Endothelial cell (in vitro differentiated cells): ENCODE data around the gene PNMA5. TPM values are rescaled to one million over a fixed set of nuclear protein-coding genes. Genes with fewer than 3 reads are reported as not detected.

Experiments
- DNase-seq: peaks from one replicate; pipeline ENCODE4 v3.0.0; 2021; ENCODE audit warnings: low spot score
- H3K27ac Mint-ChIP-seq: one replicate; pipeline ENCODE4 v1.8.0; 2021; ENCODE audit warnings: mixed read lengths, inconsistent platforms; ENCODE audit not compliant: unreplicated experiment
- H3K27me3 Mint-ChIP-seq: one replicate; pipeline ENCODE4 v1.8.0; 2021; ENCODE audit warnings: mild to moderate bottlenecking, moderate library complexity, mixed read lengths, inconsistent platforms; ENCODE audit not compliant: unreplicated experiment
- H3K36me3 Mint-ChIP-seq: one replicate; pipeline ENCODE4 v1.8.0; 2021; ENCODE audit warnings: mild to moderate bottlenecking, low read depth, mixed read lengths, inconsistent platforms; ENCODE audit not compliant: unreplicated experiment
- H3K4me1 Mint-ChIP-seq: one replicate; pipeline ENCODE4 v1.8.0; 2021; ENCODE audit warnings: mild to moderate bottlenecking, mixed read lengths, inconsistent platforms; ENCODE audit not compliant: unreplicated experiment
- H3K4me3 Mint-ChIP-seq: one replicate; pipeline ENCODE4 v1.8.0; 2021; ENCODE audit warnings: mild to moderate bottlenecking, mixed read lengths, inconsistent platforms; ENCODE audit not compliant: unreplicated experiment
- H3K9me3 Mint-ChIP-seq: one replicate; pipeline ENCODE4 v1.8.0; 2021; ENCODE audit warnings: mixed read lengths, inconsistent platforms; ENCODE audit not compliant: unreplicated experiment
- total RNA-seq: library from RNA; stranded (reverse); fragmentation: NEBNext Ultra II Directional; extraction: Animal tissue kit (Norgen Biotek cat#: 25700); gene quantifications from one replicate; pipeline ENCODE4 v1.2.1, GENCODE V29; 2021; ENCODE audit not compliant: unreplicated experiment
- TF ChIP-seq, protein P1 (sequence below): fragments of 200-600 bp; sonication (generic); IDR thresholded peaks from one replicate; pipeline ENCODE4 v1.5.0; 2021; ENCODE audit warnings: antibody characterized with exemption; ENCODE audit not compliant: unreplicated experiment

The PNMA5 gene
- total RNA-seq, 1 donor from 2014 or later, result not detected

DNA sequence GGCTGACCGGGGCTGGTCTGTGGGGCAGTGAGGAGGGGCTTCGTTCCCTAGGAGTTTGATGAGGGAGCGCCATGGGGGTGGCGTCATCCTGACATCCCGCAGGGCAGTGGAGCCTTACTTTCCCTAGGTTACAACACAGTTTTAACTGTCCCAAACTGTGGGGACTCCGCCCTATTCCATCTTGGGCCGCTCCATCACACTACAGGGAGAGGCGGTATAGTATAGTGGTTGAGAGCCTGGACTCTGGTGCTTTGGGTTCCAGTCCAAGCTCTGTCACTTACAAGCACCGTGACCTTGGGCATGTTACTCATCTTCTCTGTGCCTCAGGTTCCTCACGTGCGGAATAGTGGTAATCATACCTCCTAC is 51.9 kb downstream of the PNMA5 start:
- no peaks in the 10 kb centered on the region for H3K4me1 Mint-ChIP-seq
- H3K9me3 Mint-ChIP-seq, result no peaks in the 10 kb centered on the region
- no peak overlapping the region for H3K27ac Mint-ChIP-seq
- TF ChIP-seq, protein P1, sequence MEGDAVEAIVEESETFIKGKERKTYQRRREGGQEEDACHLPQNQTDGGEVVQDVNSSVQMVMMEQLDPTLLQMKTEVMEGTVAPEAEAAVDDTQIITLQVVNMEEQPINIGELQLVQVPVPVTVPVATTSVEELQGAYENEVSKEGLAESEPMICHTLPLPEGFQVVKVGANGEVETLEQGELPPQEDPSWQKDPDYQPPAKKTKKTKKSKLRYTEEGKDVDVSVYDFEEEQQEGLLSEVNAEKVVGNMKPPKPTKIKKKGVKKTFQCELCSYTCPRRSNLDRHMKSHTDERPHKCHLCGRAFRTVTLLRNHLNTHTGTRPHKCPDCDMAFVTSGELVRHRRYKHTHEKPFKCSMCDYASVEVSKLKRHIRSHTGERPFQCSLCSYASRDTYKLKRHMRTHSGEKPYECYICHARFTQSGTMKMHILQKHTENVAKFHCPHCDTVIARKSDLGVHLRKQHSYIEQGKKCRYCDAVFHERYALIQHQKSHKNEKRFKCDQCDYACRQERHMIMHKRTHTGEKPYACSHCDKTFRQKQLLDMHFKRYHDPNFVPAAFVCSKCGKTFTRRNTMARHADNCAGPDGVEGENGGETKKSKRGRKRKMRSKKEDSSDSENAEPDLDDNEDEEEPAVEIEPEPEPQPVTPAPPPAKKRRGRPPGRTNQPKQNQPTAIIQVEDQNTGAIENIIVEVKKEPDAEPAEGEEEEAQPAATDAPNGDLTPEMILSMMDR, result no peak
- DNase-seq, result no peak
- H3K27me3 Mint-ChIP-seq, result peaks cover 4% of the 10 kb centered on the region
- H3K4me3 Mint-ChIP-seq, result no peak overlapping the region
- peaks cover 4% of the 10 kb centered on the region for H3K36me3 Mint-ChIP-seq

- TF ChIP-seq, protein P1, result peak; percentile 79
- peak overlapping the region; percentile 90 for H3K4me3 Mint-ChIP-seq
- peaks cover 3% of the 10 kb centered on the region for H3K27me3 Mint-ChIP-seq
- H3K27ac Mint-ChIP-seq, result peak overlapping the region; percentile 42
- H3K9me3 Mint-ChIP-seq, result no peaks in the 10 kb centered on the region
- no peaks in the 10 kb centered on the region for H3K4me1 Mint-ChIP-seq
- H3K36me3 Mint-ChIP-seq, result peaks cover 4% of the 10 kb centered on the region
- peak; percentile 90 for DNase-seq
Measured at GRCh38 chrX:152941328-152942076, 52.4 kb downstream of the PNMA5 start.

Other genes starting within 250 kb of the PNMA5 start
- 3.5 TPM for gene MAGEA2, start 240.3 kb downstream of the PNMA5 start, total RNA-seq
- gene CSAG3, start 234.9 kb downstream of the PNMA5 start, total RNA-seq, result 5.5 TPM
- gene MAGEA6, start 224.4 kb downstream of the PNMA5 start, total RNA-seq, result not detected
- 32.6 TPM for gene CETN2, start 163.4 kb downstream of the PNMA5 start, total RNA-seq
- gene NSDHL, start 163.1 kb downstream of the PNMA5 start, total RNA-seq, result 26.5 TPM
- 2.1 TPM for gene ZNF185, start 96.0 kb downstream of the PNMA5 start, total RNA-seq
- gene PNMA3, start 62.4 kb upstream of the PNMA5 start, total RNA-seq, result 1.4 TPM
- 1.3 TPM for gene PNMA6A, start 78.3 kb upstream of the PNMA5 start, total RNA-seq
- gene MAGEA1, start 185.2 kb upstream of the PNMA5 start, total RNA-seq, result not detected